CD8-positive, alpha-beta memory T cell (primary cell): ENCODE measurements around the gene MSI2. TPM values are rescaled to one million over a fixed set of nuclear protein-coding genes. Genes with fewer than 3 reads are reported as not detected.

Experiments used
- CTCF ChIA-PET: fragments of 350-600 bp; sonication (Branson Sonifier 250); formaldehyde crosslinking; loops from one replicate; lab custom pipeline; 2021; ENCODE audit warnings: antibody characterized with exemption; lab: Charles Lee
- POLR2A ChIA-PET: fragments of 350-600 bp; sonication (Branson Sonifier 250); formaldehyde crosslinking; loops from one replicate; lab custom pipeline; 2021; ENCODE audit warnings: antibody characterized with exemption; lab: Charles Lee
- DNase-seq, 5 donors: peaks; one replicate each; pipeline versions ENCODE4 v3.0.0 to v3.0.0-alpha.2; 2020 to 2022; ENCODE audit warnings: mixed read lengths in 1 of 5
- H3K27ac ChIP-seq: one replicate; pipeline ENCODE4 v1.7.0; 2013; ENCODE audit warnings: low read depth, mild to moderate bottlenecking, low read length, moderate library complexity
- H3K27me3 ChIP-seq: 2 replicates; pipeline ENCODE4 v1.7.0; 2013; ENCODE audit warnings: low read length, mild to moderate bottlenecking; ENCODE audit not compliant: insufficient read depth, poor library complexity, severe bottlenecking
- H3K36me3 ChIP-seq: 2 replicates; pipeline ENCODE4 v1.7.0; 2013; ENCODE audit warnings: mild to moderate bottlenecking, low read length, moderate library complexity; ENCODE audit not compliant: insufficient read depth
- H3K4me1 ChIP-seq: 2 replicates; pipeline ENCODE4 v1.7.0; 2013; ENCODE audit warnings: mild to moderate bottlenecking, low read length, moderate library complexity; ENCODE audit not compliant: insufficient read depth
- H3K4me3 ChIP-seq: 2 replicates; pipeline ENCODE4 v1.7.0; 2013; ENCODE audit warnings: mild to moderate bottlenecking, low read length
- H3K9me3 ChIP-seq: 2 replicates; pipeline ENCODE4 v1.7.0; 2013; ENCODE audit warnings: mild to moderate bottlenecking, low read length
- H3K27ac Mint-ChIP-seq, 8 donors: one replicate each; pipeline ENCODE4 v1.8.0; 2020 to 2021; ENCODE audit warnings: mixed read lengths in 8 of 8, mild to moderate bottlenecking in 6 of 8, inconsistent platforms in 3 of 8, moderate library complexity in 3 of 8
- H3K27me3 Mint-ChIP-seq, 2 donors: one replicate each; pipeline ENCODE4 v1.8.0; 2020 to 2021; ENCODE audit warnings: mixed read lengths in 2 of 2, mild to moderate bottlenecking in 1 of 2, moderate library complexity in 1 of 2
- H3K36me3 Mint-ChIP-seq, 3 donors: one replicate each; pipeline ENCODE4 v1.8.0; 2020 to 2021; ENCODE audit warnings: mixed read lengths in 3 of 3, inconsistent platforms in 1 of 3, mild to moderate bottlenecking in 1 of 3
- H3K4me1 Mint-ChIP-seq, 3 donors: one replicate each; pipeline ENCODE4 v1.8.0; 2020 to 2021; ENCODE audit warnings: mixed read lengths in 3 of 3, inconsistent platforms in 1 of 3, mild to moderate bottlenecking in 1 of 3
- H3K4me3 Mint-ChIP-seq, 7 donors: one replicate each; pipeline ENCODE4 v1.8.0; 2020 to 2021; ENCODE audit warnings: mixed read lengths in 7 of 7, mild to moderate bottlenecking in 6 of 7, moderate library complexity in 4 of 7, inconsistent platforms in 2 of 7
- H3K9me3 Mint-ChIP-seq, 5 donors: one replicate each; pipeline ENCODE4 v1.8.0; 2020 to 2022; ENCODE audit warnings: mixed read lengths in 5 of 5, mild to moderate bottlenecking in 3 of 5, moderate library complexity in 2 of 5, inconsistent platforms in 1 of 5
- polyA plus RNA-seq: library from polyadenylated mRNA; unstranded; fragments of 300-500 nt; fragmentation: Illumina TruSeq; gene quantifications from one replicate; pipeline ENCODE4 v1.2.3, GENCODE V29; 2021
- total RNA-seq, 2 experiments: library from RNA; stranded (reverse); gene quantifications; one replicate each; pipeline ENCODE4 v1.2.3, GENCODE V29; 2021

MSI2 gene
- total and polyA plus RNA-seq, 3 experiments from 2014 or later: 2.3 to 58.0 (median 57.1) TPM

DNA sequence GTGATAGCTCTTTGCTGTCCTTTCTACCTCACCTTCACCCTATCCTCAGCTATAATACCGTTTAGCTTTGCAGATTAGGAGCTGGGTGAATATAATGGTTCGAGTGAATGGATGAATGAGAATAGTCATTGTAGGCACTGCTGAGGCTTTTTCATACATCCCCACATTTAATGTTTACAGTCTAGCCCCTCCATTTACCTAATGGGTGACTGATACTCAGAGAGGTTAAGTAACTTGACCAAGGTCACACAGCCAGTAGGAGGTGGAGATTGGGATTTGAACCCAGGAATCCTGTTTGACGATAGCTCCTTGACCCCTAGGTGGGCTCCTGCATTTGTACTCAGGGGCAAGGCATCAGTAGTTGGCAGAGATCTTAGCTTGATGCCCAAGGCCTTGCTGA, 293.1 kb downstream of the MSI2 start:
- H3K4me3 Mint-ChIP-seq: no peak overlapping the region
- ChIA-PET CTCF (interaction anchor here (1.1 to 1.2 kb wide), 3 partner anchors 14 to 306 kb away, joined by 3 to 5 read pairs (median 4); no protein-coding TSS in a partner anchor), POLR2A (no interaction called here)
- H3K27ac ChIP-seq: no peak overlapping the region
- H3K27ac Mint-ChIP-seq: peak overlapping the region in 1 of 8 donors; percentile 41
- peaks cover 8% of the 10 kb centered on the region for H3K4me1 ChIP-seq
- DNase-seq: no peak
- H3K27me3 ChIP-seq: no peaks in the 10 kb centered on the region
- H3K4me3 ChIP-seq: no peak overlapping the region
- H3K27me3 Mint-ChIP-seq: no peaks in the 10 kb centered on the region
- peaks cover 0 to 3% (median 0%) of the 10 kb centered on the region in 3 donors for H3K36me3 Mint-ChIP-seq
- no peaks in the 10 kb centered on the region for H3K9me3 Mint-ChIP-seq
- H3K36me3 ChIP-seq: no peaks in the 10 kb centered on the region
- H3K4me1 Mint-ChIP-seq: peaks cover 23 to 61% (median 30%) of the 10 kb centered on the region in 3 donors
- H3K9me3 ChIP-seq: no peaks in the 10 kb centered on the region

- no peak overlapping the region for H3K27ac ChIP-seq
- H3K4me3 Mint-ChIP-seq: no peak overlapping the region
- H3K36me3 Mint-ChIP-seq: peaks cover 0 to 3% (median 0%) of the 10 kb centered on the region in 3 donors
- H3K9me3 ChIP-seq: no peaks in the 10 kb centered on the region
- no peak overlapping the region for H3K4me3 ChIP-seq
- POLR2A ChIA-PET: interaction anchor here (0.6 kb wide), 1 partner anchor 1020 kb away, joined by 3 read pairs; no protein-coding TSS in a partner anchor
- H3K36me3 ChIP-seq: no peaks in the 10 kb centered on the region
- peaks cover 25 to 58% (median 27%) of the 10 kb centered on the region in 3 donors for H3K4me1 Mint-ChIP-seq
- no peak overlapping the region for H3K27ac Mint-ChIP-seq
- no peak for DNase-seq
- no peaks in the 10 kb centered on the region for H3K9me3 Mint-ChIP-seq
- H3K27me3 ChIP-seq: no peaks in the 10 kb centered on the region
- H3K4me1 ChIP-seq: peaks cover 8% of the 10 kb centered on the region
- CTCF ChIA-PET: interaction anchor here (1.1 to 1.2 kb wide), 3 partner anchors 15 to 307 kb away, joined by 3 to 5 read pairs (median 4); no protein-coding TSS in a partner anchor
- H3K27me3 Mint-ChIP-seq: no peaks in the 10 kb centered on the region
Measured at GRCh38 chr17:57550016-57550415, 293.7 kb downstream of the MSI2 start.

- Mint-ChIP-seq H3K4me3 (no peak overlapping the region), H3K27ac (peak overlapping the region in 2 of 8 donors; percentile 2 to 17), H3K4me1 (peaks cover 25 to 60% (median 29%) of the 10 kb centered on the region in 3 donors), H3K9me3 (no peaks in the 10 kb centered on the region), H3K36me3 (peaks cover 0 to 3% (median 0%) of the 10 kb centered on the region in 3 donors), H3K27me3 (no peaks in the 10 kb centered on the region)
- Histone ChIP-seq H3K27me3 (no peaks in the 10 kb centered on the region), H3K27ac (no peak overlapping the region), H3K9me3 (no peaks in the 10 kb centered on the region), H3K36me3 (no peaks in the 10 kb centered on the region), H3K4me3 (no peak overlapping the region), H3K4me1 (peaks cover 8% of the 10 kb centered on the region)
- DNase-seq: no peak
- POLR2A ChIA-PET: interaction anchor here (0.6 kb wide), 1 partner anchor 1019 kb away, joined by 3 read pairs; no protein-coding TSS in a partner anchor
- CTCF ChIA-PET: interaction anchor here (1.2 to 1.7 kb wide), 3 partner anchors 121 to 307 kb away, joined by 4 to 6 read pairs (median 5); no protein-coding TSS in a partner anchor
Measured at GRCh38 chr17:57550668-57551315, 294.5 kb downstream of the MSI2 start.

DNA sequence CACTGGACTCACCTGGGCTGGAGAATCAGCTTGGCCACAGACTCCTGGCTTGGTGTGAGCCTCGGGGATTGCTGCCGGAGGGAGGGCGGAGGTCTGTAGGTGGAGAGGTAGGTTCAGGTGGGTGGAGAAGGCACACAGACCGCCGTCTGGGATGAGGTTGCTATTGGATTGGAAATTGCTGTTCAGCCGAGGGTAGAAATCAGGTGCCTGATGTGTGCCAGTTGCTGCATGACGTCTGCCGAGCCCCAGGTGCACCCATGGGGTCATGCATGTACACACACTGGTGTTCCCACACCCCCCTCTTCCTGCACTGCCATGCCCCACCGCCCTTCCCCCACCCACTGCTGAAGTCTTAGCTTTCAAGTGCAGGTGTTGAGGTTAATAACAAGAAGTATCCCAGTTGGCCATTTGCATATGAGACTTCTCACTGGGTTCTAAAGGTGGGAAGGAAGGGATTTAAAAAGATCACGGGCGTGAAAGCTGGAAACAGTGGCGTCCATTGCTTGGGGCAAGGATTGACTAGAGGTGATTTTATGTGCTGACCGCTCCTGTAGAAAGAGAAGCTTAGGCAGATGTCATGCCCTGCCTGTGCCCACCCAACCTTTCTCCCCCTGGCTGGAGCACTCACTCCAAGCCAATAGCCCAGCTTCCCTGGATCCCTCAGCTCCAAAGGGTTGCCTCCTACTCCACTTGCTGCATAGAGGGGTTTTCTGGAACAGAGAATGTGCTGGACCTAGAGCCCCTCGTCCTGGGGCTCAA, 295.2 kb downstream of the MSI2 start:
- Mint-ChIP-seq H3K27ac (peak overlapping the region in 1 of 8 donors; percentile 2), H3K36me3 (peaks cover 0 to 3% (median 0%) of the 10 kb centered on the region in 3 donors), H3K4me3 (no peak overlapping the region), H3K27me3 (no peaks in the 10 kb centered on the region), H3K9me3 (no peaks in the 10 kb centered on the region), H3K4me1 (peaks cover 25 to 60% (median 29%) of the 10 kb centered on the region in 3 donors)
- ChIA-PET CTCF (interaction anchor here (1.7 kb wide), 1 partner anchor 121 kb away, joined by 6 read pairs; no protein-coding TSS in a partner anchor), POLR2A (no interaction called here)
- no peaks in the 10 kb centered on the region for H3K36me3 ChIP-seq
- no peak overlapping the region for H3K27ac ChIP-seq
- peak in 1 of 5 donors; percentile 20 for DNase-seq
- no peaks in the 10 kb centered on the region for H3K27me3 ChIP-seq
- no peak overlapping the region for H3K4me3 ChIP-seq
- peaks cover 8% of the 10 kb centered on the region for H3K4me1 ChIP-seq
- no peaks in the 10 kb centered on the region for H3K9me3 ChIP-seq

DNA sequence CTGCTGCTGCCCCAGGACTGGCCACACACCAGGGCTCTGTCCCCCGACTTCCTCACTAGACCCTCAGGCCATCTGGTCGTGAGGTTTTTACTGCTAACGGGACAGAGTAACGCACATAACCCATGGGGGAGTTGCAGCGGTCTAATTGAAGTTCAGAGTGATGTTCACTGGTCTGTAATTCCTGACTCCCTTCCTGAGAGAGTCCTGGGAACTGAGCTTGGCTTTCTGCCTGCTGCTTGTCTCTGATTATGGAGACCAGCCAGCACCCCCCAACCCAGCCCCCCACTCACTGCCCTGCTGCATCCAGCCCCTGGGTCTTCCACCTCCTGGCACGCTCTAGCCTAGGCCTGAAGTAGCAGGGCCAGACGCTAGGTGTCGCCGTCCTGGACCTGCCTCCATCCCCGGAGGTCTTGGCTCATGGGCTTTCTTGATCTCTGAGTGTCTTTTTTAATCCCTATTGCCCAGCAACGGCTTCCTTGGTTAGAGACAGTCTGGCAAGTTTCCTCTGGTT, 295.8 kb downstream of the MSI2 start:
- Mint-ChIP-seq H3K4me3 (no peak overlapping the region), H3K27ac (peak overlapping the region in 1 of 8 donors; percentile 50), H3K27me3 (no peaks in the 10 kb centered on the region), H3K36me3 (peaks cover 0 to 4% (median 4%) of the 10 kb centered on the region in 3 donors), H3K4me1 (peaks cover 20 to 56% (median 24%) of the 10 kb centered on the region in 3 donors), H3K9me3 (no peaks in the 10 kb centered on the region)
- Histone ChIP-seq H3K4me3 (no peak overlapping the region), H3K9me3 (no peaks in the 10 kb centered on the region), H3K27me3 (no peaks in the 10 kb centered on the region), H3K4me1 (peaks cover 8% of the 10 kb centered on the region), H3K36me3 (no peaks in the 10 kb centered on the region), H3K27ac (no peak overlapping the region)
- POLR2A ChIA-PET: no interaction called here
- CTCF ChIA-PET: interaction anchor here (1.7 kb wide), 1 partner anchor 120 kb away, joined by 6 read pairs; no protein-coding TSS in a partner anchor
- DNase-seq: peak in 1 of 5 donors; percentile 23

DNA sequence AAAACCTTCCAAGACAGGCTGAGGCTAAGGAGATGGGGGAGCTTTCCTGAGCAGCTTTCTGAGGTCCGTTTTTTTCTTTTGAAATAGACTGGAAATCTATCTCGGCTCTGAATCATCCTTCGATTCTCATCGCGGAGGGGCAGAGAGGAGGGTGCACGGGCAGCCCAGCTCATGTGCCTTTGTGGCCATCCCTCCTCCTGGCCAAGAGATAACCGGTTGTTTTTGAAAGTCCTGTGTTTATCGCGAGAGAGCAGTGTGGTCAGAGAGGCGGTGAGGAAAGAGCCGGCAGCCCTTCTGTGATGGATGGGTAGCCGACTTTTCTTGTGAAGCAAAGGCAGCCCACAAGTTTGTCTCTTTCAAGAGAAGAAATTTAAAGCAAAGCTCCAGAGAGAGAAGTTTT, 297.2 kb downstream of the MSI2 start:
- no peaks in the 10 kb centered on the region for H3K9me3 ChIP-seq
- H3K4me3 Mint-ChIP-seq: no peak overlapping the region
- peaks cover 15 to 56% (median 17%) of the 10 kb centered on the region in 3 donors for H3K4me1 Mint-ChIP-seq
- H3K27me3 Mint-ChIP-seq: no peaks in the 10 kb centered on the region
- H3K27me3 ChIP-seq: no peaks in the 10 kb centered on the region
- H3K36me3 ChIP-seq: peaks cover 5% of the 10 kb centered on the region
- CTCF ChIA-PET: no interaction called here
- POLR2A ChIA-PET: no interaction called here
- no peak overlapping the region for H3K27ac ChIP-seq
- no peak for DNase-seq
- peaks cover 8% of the 10 kb centered on the region for H3K4me1 ChIP-seq
- H3K27ac Mint-ChIP-seq: peak overlapping the region in 2 of 8 donors; percentile 12 to 82
- no peaks in the 10 kb centered on the region for H3K9me3 Mint-ChIP-seq
- peaks cover 0 to 14% (median 9%) of the 10 kb centered on the region in 3 donors for H3K36me3 Mint-ChIP-seq
- H3K4me3 ChIP-seq: no peak overlapping the region

- no peak overlapping the region for H3K27ac ChIP-seq
- peaks cover 5% of the 10 kb centered on the region for H3K36me3 ChIP-seq
- H3K9me3 ChIP-seq: no peaks in the 10 kb centered on the region
- H3K27me3 Mint-ChIP-seq: no peaks in the 10 kb centered on the region
- POLR2A ChIA-PET: interaction anchor here (0.5 kb wide), 1 partner anchor 1244 kb away, joined by 10 read pairs; no protein-coding TSS in a partner anchor
- H3K4me1 Mint-ChIP-seq: peaks cover 15 to 60% (median 19%) of the 10 kb centered on the region in 3 donors
- peak overlapping the region in 1 of 8 donors; percentile 36 for H3K27ac Mint-ChIP-seq
- H3K36me3 Mint-ChIP-seq: peaks cover 0 to 16% (median 9%) of the 10 kb centered on the region in 3 donors
- no peak overlapping the region for H3K4me3 Mint-ChIP-seq
- CTCF ChIA-PET: interaction anchor here (0.7 kb wide), 1 partner anchor 118 kb away, joined by 3 read pairs; no protein-coding TSS in a partner anchor
- peaks cover 8% of the 10 kb centered on the region for H3K4me1 ChIP-seq
- no peak for DNase-seq
- no peaks in the 10 kb centered on the region for H3K27me3 ChIP-seq
- no peaks in the 10 kb centered on the region for H3K9me3 Mint-ChIP-seq
- H3K4me3 ChIP-seq: no peak overlapping the region
Measured at GRCh38 chr17:57553991-57554825, 297.9 kb downstream of the MSI2 start.
